Tibial artery (tissue), 4 donors: ENCODE measurements around the gene CFAP97.

ENCODE experiments used
- DNase-seq, 2 donors: peaks; one replicate each; pipeline ENCODE4 v3.0.0-alpha.2; 2019
- H3K27ac ChIP-seq, 2 donors: fragments of 200-600 bp; sonication (generic) in 1 of 2; 1 replicate in 1 of 2; 2 replicates in 1 of 2; pipeline ENCODE4 v1.5.1; 2018 to 2019; ENCODE audit warnings: mild to moderate bottlenecking in 1 of 2
- H3K27me3 ChIP-seq, 2 donors: fragments of 200-600 bp; sonication (generic) in 1 of 2; one replicate each; pipeline versions ENCODE4 v1.5.1 to v1.6.0; 2016 to 2019
- H3K36me3 ChIP-seq, 3 donors: fragments of 200-600 bp; sonication (generic) in 2 of 3; one replicate each; pipeline ENCODE4 v1.5.1; 2016 to 2019; ENCODE audit warnings: mild to moderate bottlenecking in 2 of 3
- H3K4me1 ChIP-seq, 4 donors: fragments of 200-600 bp; sonication (generic) in 2 of 4; 1 replicate in 3 of 4; 2 replicates in 1 of 4; pipeline ENCODE4 v1.5.1; 2016 to 2019
- H3K4me3 ChIP-seq, 2 donors: fragments of 200-600 bp; sonication (generic) in 1 of 2; 1 replicate in 1 of 2; 2 replicates in 1 of 2; pipeline ENCODE4 v1.5.1; 2018 to 2019; ENCODE audit warnings: mild to moderate bottlenecking in 2 of 2
- H3K9me3 ChIP-seq, 3 donors: fragments of 200-600 bp; sonication (generic) in 1 of 3; one replicate each; pipeline ENCODE4 v1.5.1; 2016 to 2019
- intact Hi-C: fragments of 100-400 bp; cut with DNase I; formaldehyde crosslinking; loops from one replicate; pipeline ENCODE4 v1.15.0; 2023; ENCODE audit warnings: low total_unique reads
- TF ChIP-seq, protein P1 (sequence below), 2 experiments: fragments of 200-600 bp in 1 of 2; fragments of 450-650 bp in 1 of 2; IDR thresholded peaks; one replicate each; pipeline ENCODE4 v1.5.1; 2017 to 2019; ENCODE audit warnings: antibody characterized with exemption in 2 of 2, mild to moderate bottlenecking in 1 of 2, moderate library complexity in 1 of 2

CFAP97 gene

DNA sequence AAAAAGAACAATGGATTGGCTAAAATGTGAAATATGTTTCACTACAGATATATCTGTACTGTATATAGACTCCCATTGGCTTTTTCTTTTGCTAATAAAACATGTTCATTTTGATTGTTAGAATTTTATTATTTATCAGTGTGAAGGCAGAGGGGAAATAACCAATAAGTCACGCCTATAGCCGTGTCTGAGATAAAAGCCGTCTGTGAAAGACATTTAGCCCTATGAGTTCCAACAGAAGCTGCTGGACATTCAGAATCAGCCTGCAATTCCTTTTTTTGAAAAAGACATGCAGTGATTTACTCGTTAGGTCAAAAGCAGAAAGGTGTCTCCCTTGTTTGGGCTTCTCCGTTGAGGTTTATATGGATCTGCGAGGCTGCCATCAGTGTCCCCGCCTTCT, 84.9 kb downstream of the CFAP97 start:
- Histone ChIP-seq H3K4me3 (no peak overlapping the region), H3K27ac (no peak overlapping the region), H3K36me3 (no peaks in the 10 kb centered on the region), H3K9me3 (no peaks in the 10 kb centered on the region), H3K4me1 (peaks cover 0 to 7% (median 6%) of the 10 kb centered on the region in 4 donors), H3K27me3 (no peaks in the 10 kb centered on the region)
- no peak for DNase-seq
- TF ChIP-seq, protein P1, sequence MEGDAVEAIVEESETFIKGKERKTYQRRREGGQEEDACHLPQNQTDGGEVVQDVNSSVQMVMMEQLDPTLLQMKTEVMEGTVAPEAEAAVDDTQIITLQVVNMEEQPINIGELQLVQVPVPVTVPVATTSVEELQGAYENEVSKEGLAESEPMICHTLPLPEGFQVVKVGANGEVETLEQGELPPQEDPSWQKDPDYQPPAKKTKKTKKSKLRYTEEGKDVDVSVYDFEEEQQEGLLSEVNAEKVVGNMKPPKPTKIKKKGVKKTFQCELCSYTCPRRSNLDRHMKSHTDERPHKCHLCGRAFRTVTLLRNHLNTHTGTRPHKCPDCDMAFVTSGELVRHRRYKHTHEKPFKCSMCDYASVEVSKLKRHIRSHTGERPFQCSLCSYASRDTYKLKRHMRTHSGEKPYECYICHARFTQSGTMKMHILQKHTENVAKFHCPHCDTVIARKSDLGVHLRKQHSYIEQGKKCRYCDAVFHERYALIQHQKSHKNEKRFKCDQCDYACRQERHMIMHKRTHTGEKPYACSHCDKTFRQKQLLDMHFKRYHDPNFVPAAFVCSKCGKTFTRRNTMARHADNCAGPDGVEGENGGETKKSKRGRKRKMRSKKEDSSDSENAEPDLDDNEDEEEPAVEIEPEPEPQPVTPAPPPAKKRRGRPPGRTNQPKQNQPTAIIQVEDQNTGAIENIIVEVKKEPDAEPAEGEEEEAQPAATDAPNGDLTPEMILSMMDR (IDR thresholded peaks at IDR 0.05), result no peak
- intact Hi-C loops, result no loop called here

DNA sequence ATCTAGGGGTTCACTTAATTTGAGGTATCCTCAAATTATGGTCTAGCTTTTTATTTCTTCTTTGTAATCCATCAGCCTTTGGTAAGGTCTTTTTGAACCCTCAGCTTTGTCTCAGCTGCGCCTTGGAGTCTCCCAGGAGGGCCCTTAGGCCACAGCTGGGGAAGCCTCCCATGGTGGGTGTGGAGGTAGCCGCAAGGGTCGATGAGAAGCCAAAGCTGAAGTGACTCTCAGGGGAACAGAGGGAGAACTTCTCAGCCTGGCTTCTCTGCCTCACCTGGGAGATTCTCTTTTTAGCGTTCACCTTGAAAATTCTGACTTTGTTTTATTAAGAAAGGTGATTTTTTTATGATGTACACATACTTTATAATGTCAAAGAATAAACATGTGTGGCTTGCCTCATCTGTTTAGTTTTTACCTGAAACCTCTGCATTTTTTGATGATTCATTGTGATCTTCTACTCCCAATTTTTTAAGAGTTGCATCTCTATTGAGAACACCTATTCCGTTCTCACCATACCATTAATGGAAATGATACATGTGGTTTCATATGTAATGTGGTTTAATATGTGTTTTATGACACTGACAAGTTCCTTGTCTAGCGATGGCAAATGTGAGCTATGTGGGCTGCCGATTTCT, 86.4 kb downstream of the CFAP97 start:
- intact Hi-C loops, result no loop called here
- no peak overlapping the region for H3K27ac ChIP-seq
- H3K4me3 ChIP-seq, result no peak overlapping the region
- H3K4me1 ChIP-seq, result peaks cover 0 to 18% (median 12%) of the 10 kb centered on the region in 4 donors
- TF ChIP-seq, protein P1 (IDR thresholded peaks at IDR 0.05), result no peak
- no peaks in the 10 kb centered on the region for H3K36me3 ChIP-seq
- H3K9me3 ChIP-seq, result no peaks in the 10 kb centered on the region
- no peak for DNase-seq
- no peaks in the 10 kb centered on the region for H3K27me3 ChIP-seq

DNA sequence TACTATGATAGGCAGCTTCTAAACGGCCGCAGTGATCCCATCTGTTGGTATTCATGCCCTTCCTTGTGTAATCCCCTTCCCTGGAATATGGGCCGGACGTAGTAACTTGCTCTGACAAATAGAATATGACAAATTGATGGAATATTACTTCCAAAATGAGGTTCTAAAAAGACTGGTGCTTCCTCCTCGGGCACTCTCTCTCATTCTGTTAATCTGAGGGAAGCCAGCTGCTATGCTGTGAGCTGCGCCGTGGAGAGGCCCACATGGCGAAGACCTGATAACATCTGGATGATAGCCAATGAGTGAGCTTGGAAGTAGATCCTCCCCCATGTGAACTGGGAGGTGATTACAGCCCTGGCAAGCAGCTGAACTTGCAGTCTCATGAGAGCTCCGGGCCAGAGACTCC, 88.0 kb downstream of the CFAP97 start:
- no peaks in the 10 kb centered on the region for H3K9me3 ChIP-seq
- TF ChIP-seq, protein P1 (IDR thresholded peaks at IDR 0.05), result no peak
- no peak overlapping the region for H3K4me3 ChIP-seq
- intact Hi-C loops, result no loop called here
- no peak overlapping the region for H3K27ac ChIP-seq
- DNase-seq, result peak in 1 of 2 donors; percentile 67
- peaks cover 0 to 30% (median 18%) of the 10 kb centered on the region in 4 donors for H3K4me1 ChIP-seq
- no peaks in the 10 kb centered on the region for H3K27me3 ChIP-seq
- H3K36me3 ChIP-seq, result no peaks in the 10 kb centered on the region

DNA sequence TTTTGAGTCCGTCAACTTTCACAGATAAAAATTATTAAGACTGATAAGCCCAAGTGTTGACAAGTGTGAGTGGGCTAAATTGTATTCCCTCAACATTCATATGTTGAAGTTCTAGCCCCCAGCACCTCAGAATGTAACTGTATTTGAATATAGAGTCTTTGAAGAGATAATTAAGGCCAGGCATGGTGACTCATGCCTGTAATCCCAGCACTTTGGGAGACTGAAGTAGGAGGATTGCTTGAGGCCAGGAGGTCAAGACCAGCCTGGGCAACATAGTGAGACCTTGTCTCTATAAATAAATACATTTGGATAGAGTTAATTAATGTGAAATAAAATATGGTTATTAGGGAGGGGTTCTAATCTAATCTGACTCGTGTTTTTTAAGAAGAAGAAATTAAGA, 90.5 kb downstream of the CFAP97 start:
- no peaks in the 10 kb centered on the region for H3K36me3 ChIP-seq
- TF ChIP-seq, protein P1 (IDR thresholded peaks at IDR 0.05), result no peak
- no peaks in the 10 kb centered on the region for H3K9me3 ChIP-seq
- no peak overlapping the region for H3K27ac ChIP-seq
- intact Hi-C loops, result no loop called here
- no peak for DNase-seq
- no peak overlapping the region for H3K4me3 ChIP-seq
- peaks cover 0 to 30% (median 18%) of the 10 kb centered on the region in 4 donors for H3K4me1 ChIP-seq
- no peaks in the 10 kb centered on the region for H3K27me3 ChIP-seq

DNA sequence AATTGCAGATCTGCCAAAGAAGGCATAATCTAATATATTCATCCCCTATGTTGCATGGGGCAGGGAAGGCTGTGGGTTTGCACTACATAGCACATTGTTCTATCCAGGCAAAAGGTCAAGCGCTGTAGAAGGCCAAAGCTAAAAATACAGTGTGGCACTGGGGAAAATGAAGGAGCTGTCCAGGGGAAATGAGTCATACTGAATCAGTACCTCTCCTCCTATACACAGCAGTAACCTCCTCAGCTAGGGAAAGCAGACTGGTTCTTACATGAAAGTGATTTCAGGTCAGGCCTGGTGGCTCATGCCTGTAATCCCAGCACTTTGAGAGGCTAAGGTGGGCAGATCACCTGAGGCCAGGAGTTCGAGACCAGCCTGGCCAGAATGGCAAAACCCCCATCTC, 91.7 kb downstream of the CFAP97 start:
- no peak overlapping the region for H3K4me3 ChIP-seq
- H3K36me3 ChIP-seq, result no peaks in the 10 kb centered on the region
- peak in 1 of 2 donors; percentile 41 for DNase-seq
- H3K9me3 ChIP-seq, result no peaks in the 10 kb centered on the region
- intact Hi-C loops, result no loop called here
- peaks cover 0 to 30% (median 18%) of the 10 kb centered on the region in 4 donors for H3K4me1 ChIP-seq
- H3K27ac ChIP-seq, result peak overlapping the region in 1 of 2 donors; percentile 31
- H3K27me3 ChIP-seq, result no peaks in the 10 kb centered on the region
- TF ChIP-seq, protein P1 (IDR thresholded peaks at IDR 0.05), result no peak
